ENCODE data around the gene MYO18A. TPM values are rescaled to one million over a fixed set of nuclear protein-coding genes. Genes with fewer than 3 reads are reported as not detected.
"Not testable (repeated sequence)": the region's sequence is repeated elsewhere in the genome, so short reads cannot be mapped to it uniquely, and the experiment has no call there.

MYO18A gene
- total RNA-seq, 1 donor from 2014 or later = 12.1 TPM

DNA sequence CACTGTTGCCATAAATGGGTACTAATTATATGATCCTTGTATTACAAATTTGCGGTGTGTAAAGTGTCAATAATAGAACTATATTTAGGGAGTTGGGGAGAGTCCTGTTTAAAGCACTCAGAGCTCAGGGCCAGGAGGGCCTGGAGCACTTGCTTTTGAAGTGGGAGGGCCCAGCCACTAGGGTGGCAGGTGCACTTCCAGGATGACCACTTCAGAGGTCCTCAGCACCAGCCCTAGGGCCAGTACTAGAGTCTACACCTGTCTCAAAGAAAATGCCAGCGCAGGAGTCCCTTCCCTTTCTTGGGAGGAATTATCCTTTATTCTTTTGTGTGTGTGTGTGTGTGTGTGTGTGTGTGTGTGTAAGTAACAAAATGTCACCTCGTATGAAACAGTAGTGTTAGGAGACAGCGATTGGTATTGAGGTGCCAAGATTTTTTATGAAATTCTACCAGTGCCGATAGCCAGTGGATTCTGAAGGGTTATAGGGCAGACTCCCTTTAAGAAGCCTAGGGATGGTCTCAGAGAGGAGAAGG is 31.9 kb downstream of the MYO18A start:
- DNase-seq (ENCODE audit: low read depth, low spot score) = no peak

DNA sequence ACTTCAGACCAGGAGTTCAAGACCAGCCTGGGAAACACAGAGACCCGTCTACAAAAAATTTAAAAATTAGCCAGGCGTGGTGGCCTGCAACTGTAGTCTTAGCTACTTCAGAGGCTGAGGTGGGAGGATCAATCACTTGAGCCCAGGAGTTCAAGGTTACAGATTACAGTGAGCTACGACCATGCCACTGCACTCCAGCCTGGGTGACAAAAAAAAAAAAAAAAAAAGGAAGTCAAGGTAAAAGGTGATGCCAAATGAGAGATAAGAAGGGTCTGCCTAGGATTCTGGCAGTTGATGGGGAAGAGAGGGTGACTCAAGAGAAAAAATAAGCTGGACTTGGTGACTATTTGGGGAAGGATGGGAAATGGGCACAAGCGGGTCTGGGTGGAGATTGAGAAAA is 32.5 kb downstream of the MYO18A start:
- DNase-seq (ENCODE audit: low read depth, low spot score) = no peak

DNA sequence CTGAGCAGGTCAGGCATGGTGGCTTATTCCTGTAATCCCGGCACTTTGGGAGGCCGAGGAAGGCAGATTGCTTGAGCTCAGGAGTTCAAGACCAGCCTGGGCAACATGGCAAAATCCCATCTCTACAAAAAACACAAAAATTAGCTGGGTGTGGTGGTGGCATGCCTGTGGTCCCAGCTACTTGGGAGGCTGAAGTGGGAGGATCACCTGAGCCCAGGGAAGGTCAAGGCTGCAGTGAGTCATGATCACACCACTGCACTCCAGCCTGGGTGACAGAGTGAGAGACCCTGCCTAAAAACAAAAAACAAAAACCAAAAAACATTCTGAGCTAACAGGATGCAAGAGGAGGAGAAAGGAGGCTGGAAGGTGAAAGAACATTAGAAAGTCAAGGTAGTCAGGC is 33.0 kb downstream of the MYO18A start:
- DNase-seq (ENCODE audit: low read depth, low spot score) = not testable (repeated sequence)

DNA sequence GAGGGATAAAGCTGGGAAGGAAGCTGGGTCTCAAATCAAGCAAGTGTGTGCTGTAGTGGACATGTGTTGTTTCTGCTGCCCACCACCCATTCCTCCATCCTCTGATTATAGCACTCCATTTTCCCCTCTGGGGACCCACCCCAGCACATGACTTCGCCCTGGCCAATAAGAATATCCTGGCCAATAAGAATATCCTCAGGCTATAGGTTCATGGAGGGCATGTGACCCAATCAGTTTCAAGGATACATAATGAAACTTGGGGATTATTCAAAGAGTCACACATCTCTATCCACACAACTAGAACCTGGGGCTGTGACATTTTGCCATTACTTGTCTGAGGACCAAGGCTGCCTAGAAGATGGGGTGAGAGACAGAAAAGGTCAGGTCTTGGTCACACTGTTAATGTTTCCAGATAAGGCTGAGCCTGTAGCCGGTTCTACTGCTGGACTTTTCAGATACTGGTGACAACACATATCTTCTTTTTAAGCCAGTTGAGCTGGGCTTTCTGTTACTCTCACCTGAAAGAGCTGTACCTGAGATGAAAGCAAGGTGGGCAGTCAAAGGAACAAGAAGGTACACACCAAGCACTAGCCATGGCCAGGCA is 33.7 kb downstream of the MYO18A start:
- no peak for DNase-seq (ENCODE audit: low read depth, low spot score)

DNA sequence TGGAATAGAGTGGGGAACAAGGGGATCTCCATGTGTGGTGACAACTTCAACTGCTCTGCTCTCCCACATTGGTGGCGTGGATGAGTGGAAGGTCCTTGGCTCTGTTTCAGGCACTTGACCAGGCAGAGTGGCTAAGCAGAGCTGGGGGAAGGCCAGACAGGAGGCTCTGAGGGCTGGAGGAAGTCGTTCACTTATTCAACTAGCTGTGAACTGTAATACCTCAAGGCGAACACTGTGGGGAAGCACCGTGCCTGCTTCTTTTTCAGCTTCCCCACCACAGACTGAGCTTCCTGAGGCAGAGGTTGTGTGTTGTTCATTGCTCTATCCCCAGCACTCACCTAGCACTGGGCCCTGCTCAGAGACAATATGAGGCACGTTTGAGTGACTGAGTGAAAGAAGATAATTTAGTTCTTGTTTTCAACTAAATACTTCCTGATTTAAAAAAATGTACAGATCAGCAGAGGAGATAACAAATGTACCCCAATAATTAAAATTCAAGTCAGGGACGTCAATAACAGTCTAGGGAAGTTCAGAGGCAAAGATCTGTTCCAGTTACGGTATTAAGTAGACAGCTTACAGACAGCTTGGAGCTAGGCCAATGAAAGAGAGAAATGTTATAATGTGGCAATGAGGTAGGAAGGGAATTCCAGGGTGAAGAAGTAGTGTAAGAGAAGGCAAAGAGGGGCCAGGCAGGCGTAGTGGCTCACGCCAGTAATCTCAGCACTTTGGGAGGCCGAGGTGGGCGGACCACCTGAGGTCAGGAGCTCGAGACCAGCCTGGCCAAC is 34.7 kb downstream of the MYO18A start:
- peak; percentile 57 for DNase-seq (ENCODE audit: low read depth, low spot score)

DNA sequence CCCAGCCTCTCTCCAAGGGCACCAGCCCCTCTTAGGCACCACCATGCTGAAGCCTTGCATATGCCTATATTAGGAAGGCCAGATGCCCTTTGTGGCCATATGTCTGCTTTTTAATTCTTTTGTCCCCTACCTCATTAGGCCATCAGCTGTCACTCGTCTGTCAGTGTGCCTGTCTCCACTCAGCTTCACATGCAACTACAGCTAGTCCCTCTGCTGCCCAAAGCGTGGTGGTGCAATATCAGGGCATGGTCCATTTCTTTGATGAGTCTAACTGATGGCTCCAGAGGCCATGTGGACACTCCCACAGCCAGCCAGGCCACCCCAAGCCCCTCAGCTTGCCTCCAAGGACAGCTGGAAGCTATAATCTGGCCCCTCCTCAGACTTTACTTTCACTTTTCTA is 36.3 kb downstream of the MYO18A start:
- DNase-seq (ENCODE audit: low read depth, low spot score) = no peak

DNA sequence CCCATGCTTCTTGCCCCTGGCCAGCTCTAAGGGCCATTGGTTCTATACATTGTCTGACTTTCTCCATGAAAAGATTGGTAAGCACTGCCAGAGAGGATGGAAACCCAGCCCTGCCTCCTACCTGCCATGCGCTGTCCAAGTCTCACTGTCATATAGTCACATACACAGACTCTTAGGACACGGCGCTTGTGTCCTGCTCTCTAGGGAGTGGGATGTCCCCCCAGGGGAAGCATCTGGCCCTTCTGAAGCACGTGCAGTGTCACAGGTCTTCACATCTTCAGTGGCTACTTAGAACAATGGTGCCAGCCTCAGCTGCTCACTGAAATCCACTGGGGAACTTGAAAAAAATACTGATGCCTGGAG is 38.7 kb downstream of the MYO18A start:
- no peak for DNase-seq (ENCODE audit: low read depth, low spot score)

DNA sequence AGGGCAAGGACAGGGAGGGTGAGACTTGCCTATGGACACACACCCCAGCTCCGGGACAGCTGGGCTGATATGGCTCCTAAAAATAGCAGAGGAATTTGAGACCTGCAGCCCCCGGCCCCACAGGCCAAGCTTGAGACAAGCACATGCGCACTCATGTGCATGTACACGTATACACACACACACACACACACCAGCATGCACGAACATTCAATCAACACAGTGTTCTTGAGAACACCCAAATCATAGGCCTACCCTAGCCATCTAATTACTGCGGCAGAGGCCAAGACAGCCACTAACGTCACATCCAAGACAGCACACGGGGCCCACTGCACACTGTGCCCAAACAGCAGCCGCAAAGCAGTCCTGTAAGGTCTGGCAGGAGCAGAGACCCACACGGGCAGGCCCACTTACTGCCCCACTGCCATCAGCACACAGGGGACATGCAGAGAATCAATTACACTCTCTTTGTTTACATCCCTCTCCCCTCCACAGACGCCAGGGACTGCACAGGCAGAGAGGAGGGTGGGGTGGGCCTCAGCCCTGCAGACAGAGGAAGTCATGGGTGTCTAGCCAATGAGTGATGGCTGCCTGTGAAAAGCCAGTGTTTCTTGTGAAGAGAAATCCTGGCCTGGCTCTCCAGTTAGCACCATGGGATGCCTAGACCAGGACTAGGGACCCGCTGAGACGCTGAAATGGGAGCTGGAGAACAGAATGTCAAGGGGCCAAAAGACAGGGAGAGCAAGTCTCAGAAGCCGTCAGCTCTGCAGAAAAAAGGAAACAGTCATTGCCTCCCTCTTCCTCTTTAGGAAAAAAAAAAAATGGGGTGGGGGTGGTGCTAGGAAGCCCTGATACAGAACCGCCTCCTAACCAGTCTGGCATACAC is 39.3 kb downstream of the MYO18A start:
- DNase-seq (ENCODE audit: low read depth, low spot score) = no peak

DNA sequence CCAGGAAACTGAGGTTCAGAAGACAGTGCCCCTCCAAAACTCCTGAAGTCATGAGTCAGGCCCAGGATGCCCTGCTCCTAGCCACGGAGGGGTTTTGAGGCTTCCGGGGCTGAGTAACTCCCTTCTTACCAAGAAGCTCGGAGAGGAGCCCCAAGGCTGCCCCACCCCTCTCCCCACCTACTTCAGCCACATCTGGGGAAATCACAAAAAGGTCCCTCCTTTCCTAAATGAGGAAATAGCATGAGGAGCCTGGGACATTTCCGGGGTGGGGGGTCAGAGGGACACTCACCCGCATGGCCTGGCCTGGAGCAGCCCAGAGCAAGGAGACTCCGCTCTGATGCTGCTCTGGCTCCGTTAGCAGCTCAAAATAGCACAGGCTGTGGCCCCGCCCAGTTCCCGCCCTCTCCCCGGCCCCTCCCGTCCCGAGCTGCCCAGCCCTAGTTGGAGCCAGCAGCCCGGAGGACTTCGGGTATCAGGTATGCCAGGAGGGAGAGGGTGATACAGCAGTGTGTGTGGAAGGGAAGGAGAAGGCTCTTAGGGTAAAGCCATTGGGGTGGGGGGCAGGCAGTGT is 40.1 kb downstream of the MYO18A start:
- DNase-seq (ENCODE audit: low read depth, low spot score) = no peak

DNA sequence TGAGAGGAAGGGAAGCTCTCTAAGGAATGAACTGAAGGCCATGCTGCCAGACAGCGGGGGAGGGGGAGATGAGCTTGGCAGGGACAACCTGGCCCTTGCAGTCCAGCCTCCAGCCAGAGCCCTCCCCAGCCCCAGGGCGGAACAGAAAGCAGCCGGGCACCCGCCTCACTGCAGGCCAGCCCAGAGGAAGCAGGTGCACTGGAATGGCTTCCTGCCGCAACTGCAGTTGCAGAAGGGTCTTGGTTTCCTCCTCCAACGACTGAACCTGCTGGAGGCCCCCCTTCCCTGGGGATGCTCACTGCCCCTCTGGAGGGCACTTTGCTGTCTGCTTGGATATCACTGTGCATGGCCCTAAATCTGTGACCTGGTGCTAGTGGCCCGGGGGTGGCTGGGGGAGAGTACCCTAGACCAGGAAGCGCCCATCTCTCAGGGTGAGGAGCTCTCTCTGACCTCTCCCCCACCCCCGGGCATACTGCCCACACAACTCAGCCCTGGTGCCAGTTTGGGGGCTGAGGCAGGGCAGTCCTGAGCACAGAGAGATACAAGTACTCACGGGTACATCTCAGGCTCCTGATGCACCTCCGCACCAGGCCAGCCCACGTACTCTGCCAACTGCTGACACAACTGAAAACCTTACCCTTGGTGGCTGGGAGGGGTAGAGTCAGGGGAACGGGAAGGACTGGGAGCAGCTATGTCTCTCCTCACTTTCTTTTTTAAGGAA is 41.1 kb downstream of the MYO18A start:
- no peak for DNase-seq (ENCODE audit: low read depth, low spot score)

DNA sequence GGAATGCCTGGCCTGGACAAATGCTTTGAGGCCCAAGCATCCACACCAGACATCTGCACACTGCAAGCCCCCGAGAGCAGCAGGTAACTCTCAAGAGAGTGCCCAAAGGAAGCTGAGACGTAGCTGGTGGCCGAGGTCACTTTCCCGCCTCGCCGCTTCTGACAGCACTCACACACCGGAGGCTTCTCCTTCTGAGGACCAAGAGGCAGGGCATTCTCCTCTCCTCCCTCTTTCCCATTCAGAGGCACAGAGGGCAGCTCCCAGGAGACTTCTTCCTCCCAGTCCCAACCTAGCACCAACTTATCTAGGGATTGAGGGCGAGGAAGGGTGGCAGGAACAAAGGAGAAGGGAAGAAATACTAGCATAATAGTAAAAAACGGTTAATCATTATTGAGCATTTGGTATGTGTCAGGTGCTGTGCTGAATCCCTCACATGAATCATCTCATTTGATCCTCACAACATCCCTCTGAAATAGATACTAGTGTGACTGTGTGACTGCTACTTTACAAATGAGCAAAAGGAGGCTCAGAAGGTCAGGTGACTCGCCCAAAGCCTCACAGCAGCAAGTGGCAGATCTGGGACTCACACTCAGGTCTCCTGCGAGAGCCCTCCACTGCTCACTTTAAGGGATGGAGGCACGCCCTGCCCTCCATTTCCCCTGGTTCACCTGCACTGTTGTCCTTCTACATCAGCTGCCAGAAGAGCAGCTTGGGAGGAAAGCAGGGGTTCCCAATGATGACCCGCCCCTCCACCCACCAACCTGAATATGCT is 41.8 kb downstream of the MYO18A start:
- no peak for DNase-seq (ENCODE audit: low read depth, low spot score)

DNA sequence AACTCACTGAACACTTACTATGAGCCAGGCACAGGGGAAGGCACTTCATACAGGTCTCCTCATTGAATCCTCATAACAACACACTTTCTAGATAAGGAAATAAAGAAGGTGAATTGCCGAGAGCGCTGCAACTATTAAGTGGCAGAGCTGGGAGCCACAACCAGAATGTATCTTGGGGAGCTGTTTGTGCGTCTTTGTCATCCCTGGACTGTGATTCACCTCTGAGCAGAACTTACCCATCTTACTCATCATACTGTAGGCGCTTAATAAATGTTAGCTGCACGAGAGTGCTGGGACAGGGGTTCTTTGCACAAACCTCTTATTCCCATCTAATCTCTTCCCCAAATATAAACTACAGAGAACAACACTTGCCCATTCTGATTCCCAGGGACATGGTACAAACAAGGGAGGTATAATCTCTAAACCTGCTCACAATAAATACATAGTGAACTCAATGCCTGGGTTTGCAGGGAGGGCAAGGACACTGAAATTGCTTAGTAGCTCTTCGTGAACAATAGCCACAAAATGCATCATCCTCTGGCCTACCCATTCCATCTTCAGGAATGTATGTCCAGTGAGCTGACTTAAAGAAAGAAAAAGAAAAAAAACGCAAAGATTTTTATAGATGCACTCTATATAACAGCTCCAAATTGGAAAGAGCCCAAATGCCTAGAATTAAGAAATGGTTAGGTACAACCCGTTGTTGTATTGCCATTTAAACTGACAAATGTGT is 43.0 kb downstream of the MYO18A start:
- DNase-seq (ENCODE audit: low read depth, low spot score) = no peak

DNA sequence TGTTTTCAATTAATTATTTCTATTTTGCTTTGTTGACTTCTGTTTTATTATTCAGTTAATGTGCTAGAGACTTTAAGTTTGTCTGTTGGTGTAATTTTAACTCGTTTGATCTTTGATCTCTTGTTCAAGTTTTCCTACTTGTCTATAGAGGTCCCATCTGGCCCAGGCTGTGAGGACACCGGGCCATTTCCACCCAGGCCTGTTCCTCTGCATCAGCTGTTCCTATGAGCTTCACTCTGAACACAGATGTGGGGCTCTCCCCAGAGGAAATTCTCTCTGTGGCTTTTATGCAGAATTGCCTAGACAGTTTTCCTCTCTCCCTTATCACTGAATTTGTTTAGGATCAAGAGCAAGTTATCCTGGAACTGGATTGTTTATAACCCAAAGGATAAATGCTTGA is 44.7 kb downstream of the MYO18A start:
- no peak for DNase-seq (ENCODE audit: low read depth, low spot score)

DNA sequence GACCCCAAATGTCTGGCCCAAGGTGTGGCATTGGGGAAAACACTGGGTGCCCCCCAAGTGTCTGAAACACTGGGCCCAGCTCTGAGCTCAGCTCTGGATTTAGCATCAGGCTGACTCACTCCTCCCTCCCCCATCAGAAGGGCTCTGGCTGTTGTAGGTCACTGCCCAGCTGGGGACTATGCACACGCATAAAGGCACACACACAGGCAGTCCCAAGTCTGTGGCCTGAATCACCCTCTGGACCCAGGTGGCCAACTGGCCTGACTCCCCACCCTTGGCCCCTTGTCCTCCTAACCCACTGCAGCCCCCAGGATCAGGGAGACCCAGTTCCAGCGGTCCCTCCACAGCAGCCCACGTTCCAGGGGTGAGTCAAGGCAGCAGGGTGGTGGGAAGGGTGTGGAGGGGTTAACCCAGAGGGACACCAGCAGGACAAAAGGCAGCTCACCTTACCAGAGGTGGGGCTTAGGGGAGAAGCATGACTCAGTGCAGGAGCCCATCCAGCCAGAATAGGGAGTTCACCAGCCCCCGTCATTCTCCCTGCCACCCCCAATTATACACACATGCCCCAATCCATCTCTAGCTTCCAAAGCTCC is 47.0 kb downstream of the MYO18A start:
- no peak for DNase-seq (ENCODE audit: low read depth, low spot score)

DNA sequence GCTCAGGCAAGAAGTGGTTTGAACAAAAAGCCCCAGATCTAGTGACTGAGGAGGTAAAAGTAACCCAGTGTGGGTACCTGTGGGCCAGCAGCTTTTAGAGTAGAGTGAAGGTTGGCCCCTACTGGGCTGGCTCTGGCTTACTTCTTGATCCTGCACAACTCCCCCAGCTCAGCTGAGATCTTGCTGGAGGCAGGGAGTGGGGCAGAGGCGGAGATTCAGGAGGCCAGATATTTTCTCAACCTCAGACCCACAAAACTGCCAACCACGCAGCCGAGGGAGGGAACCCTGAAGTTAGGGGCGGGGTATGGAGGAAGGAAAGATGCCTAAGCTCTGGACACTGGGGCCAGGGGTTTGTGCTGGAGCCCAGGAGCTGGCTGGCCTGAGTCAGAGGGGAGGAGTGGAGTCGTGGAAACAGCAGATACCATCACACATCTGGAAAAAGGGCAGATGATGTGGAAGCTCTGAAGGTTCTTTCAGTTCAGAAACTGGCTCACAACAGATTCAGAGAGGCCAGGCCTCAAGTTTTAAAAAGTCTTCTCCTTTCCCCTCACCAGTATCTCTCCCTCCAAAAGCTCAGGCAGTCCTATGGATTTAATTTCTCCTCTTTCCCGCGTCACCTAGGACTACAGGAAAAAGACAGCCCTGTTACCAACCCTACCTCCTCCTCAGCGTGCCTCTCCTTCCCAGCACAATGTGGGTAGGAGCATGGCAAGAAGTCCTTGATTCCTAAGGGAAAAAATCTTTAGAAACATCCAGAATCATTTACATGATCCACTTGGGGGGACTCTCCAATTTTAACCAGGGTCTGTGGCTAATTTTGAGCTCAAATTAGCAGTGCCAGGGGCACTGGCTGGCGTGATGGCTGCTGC is 48.1 kb downstream of the MYO18A start:
- DNase-seq (ENCODE audit: low read depth, low spot score) = no peak

DNA sequence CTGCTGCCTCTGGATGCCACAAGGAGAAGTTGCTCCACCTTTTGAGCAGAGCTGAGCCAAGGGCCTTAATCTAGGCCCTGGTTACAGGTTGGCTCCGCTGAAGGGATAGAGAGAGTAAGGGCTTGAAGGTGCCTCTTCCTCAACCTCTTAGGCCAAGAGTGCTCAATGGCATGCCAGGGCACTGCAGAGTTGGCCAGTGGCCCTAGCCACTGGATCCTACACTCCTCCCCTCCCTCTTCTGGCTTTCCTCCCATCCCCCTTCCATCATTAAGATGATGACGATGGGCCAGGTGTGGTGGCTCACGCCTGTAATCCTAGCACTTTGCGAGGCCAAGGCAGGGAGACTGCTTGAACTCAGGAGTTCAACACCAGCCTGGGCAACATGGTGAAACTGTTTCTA is 50.5 kb downstream of the MYO18A start:
- DNase-seq (ENCODE audit: low read depth, low spot score) = no peak

DNA sequence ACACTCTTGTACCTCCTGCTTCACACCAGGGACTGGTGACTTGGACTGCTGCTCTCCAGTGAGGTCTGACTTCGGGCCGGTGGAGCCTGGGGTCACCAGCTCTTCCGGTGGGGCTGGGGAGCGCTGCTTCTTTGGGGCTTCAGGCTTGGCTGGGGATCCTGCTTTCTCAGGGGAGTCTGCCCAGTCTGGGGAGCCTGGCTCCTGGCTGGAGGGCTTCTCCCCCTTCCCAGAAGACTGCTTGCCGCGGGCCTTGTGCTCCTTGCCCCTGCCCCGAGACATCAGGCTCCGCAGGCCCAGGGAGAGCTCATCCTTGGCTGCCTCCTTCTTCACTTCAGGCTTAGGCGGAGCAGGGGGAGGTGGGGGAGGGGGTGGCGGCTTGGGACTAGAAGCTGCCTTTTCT is 52.4 kb downstream of the MYO18A start:
- DNase-seq (ENCODE audit: low read depth, low spot score) = no peak

DNA sequence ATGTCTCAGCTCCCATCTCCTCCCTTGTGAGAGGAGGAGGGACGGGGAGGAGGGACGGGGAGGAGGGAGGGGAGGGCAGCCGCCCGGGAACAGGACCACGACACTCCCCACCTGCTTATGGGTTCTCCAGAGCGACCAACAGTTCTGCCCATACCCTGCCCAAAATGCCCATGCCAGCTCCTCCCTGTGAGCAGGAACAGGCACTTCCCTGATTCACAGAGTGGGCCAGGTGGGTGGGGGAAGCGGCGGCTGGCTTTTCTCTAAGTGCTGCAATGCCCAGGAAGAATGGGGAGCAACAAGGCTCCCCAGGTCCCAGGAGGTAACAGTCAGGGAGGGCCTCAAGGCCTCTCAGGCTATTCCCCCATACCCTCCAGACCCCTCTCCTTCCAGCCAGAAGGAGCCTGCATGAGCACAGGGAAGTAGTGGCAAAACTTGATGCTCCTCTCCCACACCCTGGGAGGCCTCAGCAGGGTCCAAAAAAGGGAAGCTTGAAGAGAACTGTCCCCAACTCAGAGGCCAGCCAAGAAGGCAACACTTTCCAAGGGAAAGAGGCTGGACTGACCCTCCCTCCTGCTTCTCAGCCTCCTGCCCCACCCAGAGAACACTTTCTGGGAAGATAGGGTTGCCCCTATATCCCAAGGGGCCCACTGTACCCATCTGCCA is 53.8 kb downstream of the MYO18A start:
- no peak for DNase-seq (ENCODE audit: low read depth, low spot score)

All from pulmonary artery endothelial cell (primary cell).